K562 (cell line): ENCODE data around the gene PLEKHG4B. TPM values are rescaled to one million over a fixed set of nuclear protein-coding genes. Genes with fewer than 3 reads are reported as not detected.

ENCODE experiments used
- ATAC-seq: fragments of 200-7000 bp; cut with Tn5 transposase; 3 replicates; pipeline ENCODE4 v1.9.1; 2020; ENCODE audit warnings: moderate library complexity
- BruUV-seq: library from RNA; stranded (reverse); fragments of 400-500 nt; replicated peaks from 2 replicates; lab custom pipeline; 2021; lab: Mats Ljungman, UMichigan
- CTCF ChIA-PET: fragments of 300-600 bp; formaldehyde crosslinking; extraction: SDS; loops from one replicate; lab custom pipeline; 2021; ENCODE audit warnings: low intra/inter-chr PET ratio; lab: Yijun Ruan, JAX
- POLR2A ChIA-PET: fragments of 300-600, 350-650 bp; sonication (Branson Sonifier 250); formaldehyde crosslinking; extraction: SDS; loops from one replicate; lab custom pipeline; 2021; ENCODE audit warnings: antibody characterized with exemption, inconsistent platforms; lab: Yijun Ruan, JAX
- DNase-seq, 4 experiments: peaks; one replicate each; pipeline versions ENCODE4 v3.0.0 to v3.0.0-alpha.2; 2011 to 2018; ENCODE audit warnings: low spot score in 3 of 4, mixed read lengths in 3 of 4; ENCODE audit errors: extremely low read depth in 1 of 4
- FAIRE-seq: peaks from 2 replicates; lab custom pipeline; 2011; peaks lifted over from hg19 to GRCh38; lab: Jason Lieb, UNC
- H2AFZ ChIP-seq: 2 replicates; pipeline ENCODE4 v1.6.0; 2011; ENCODE audit warnings: low read depth, low read length, control low read depth, inconsistent platforms
- H3K27ac ChIP-seq: fragments of 200-600 bp; 3 replicates; pipeline ENCODE4 v1.8.0; 2011; ENCODE audit warnings: low read depth, mild to moderate bottlenecking, control low read depth, inconsistent platforms, low read length, moderate library complexity, mixed read lengths; ENCODE audit errors: extremely low read depth
- H3K27me3 ChIP-seq, 2 experiments: fragments of 300-600 bp in 1 of 2; 2 replicates in 1 of 2; 3 replicates in 1 of 2; pipeline versions ENCODE4 v1.6.0 to v1.8.0; 2011; ENCODE audit warnings: inconsistent platforms in 2 of 2, low read length in 2 of 2, mild to moderate bottlenecking in 1 of 2, mixed read lengths in 1 of 2, moderate library complexity in 1 of 2; ENCODE audit not compliant: control insufficient read depth in 2 of 2, insufficient read depth in 2 of 2
- H3K36me3 ChIP-seq: fragments of 300-600 bp; 3 replicates; pipeline ENCODE4 v1.8.0; 2011; ENCODE audit warnings: mild to moderate bottlenecking, low read length, inconsistent platforms; ENCODE audit not compliant: control insufficient read depth, insufficient read depth
- H3K4me1 ChIP-seq, 2 experiments: fragments of 200-600 bp in 1 of 2; replicated peaks in 1 of 2; 2 replicates in 1 of 2; 3 replicates in 1 of 2; pipeline versions ENCODE4 v1.5.1 to v1.8.0; 2011; ENCODE audit warnings: inconsistent platforms in 2 of 2, low read length in 2 of 2, mild to moderate bottlenecking in 1 of 2, mixed read lengths in 1 of 2, moderate library complexity in 1 of 2; ENCODE audit not compliant: control insufficient read depth in 2 of 2, insufficient read depth in 2 of 2
- H3K4me2 ChIP-seq: 2 replicates; pipeline ENCODE4 v1.6.1; 2011; ENCODE audit warnings: low read length, control low read depth, inconsistent platforms, mixed read lengths; ENCODE audit not compliant: insufficient read depth
- H3K4me3 ChIP-seq: fragments of 200-600 bp; sonication (generic), shearing (Covaris generic); 2 replicates; pipeline ENCODE4 v1.5.1; 2016; ENCODE audit warnings: control low read depth, inconsistent platforms
- H3K79me2 ChIP-seq: fragments of 200-600 bp; 3 replicates; pipeline ENCODE4 v1.8.0; 2011; ENCODE audit warnings: low read length, inconsistent platforms; ENCODE audit not compliant: control insufficient read depth, insufficient read depth
- H3K9ac ChIP-seq, 2 experiments: 2 replicates each; pipeline versions ENCODE4 v1.6.0 to v1.6.1; 2011; ENCODE audit warnings: low read depth in 2 of 2, low read length in 2 of 2, control low read depth in 1 of 2, inconsistent platforms in 1 of 2, mild to moderate bottlenecking in 1 of 2, mixed read lengths in 1 of 2; ENCODE audit not compliant: insufficient read depth in 1 of 2
- H3K9me1 ChIP-seq: one replicate; pipeline ENCODE4 v1.6.0; 2011; ENCODE audit warnings: inconsistent platforms, mild to moderate bottlenecking, low read length, moderate library complexity; ENCODE audit not compliant: control insufficient read depth, insufficient read depth
- H3K9me3 ChIP-seq: replicated peaks from 2 replicates; pipeline ENCODE4 v1.5.1; 2011; ENCODE audit warnings: low read depth, low read length, inconsistent platforms; ENCODE audit not compliant: control insufficient read depth, insufficient read depth
- H4K20me1 ChIP-seq: replicated peaks from 2 replicates; pipeline ENCODE4 v1.6.1; 2011; ENCODE audit warnings: low read length, inconsistent platforms, mixed read lengths; ENCODE audit not compliant: control insufficient read depth, insufficient read depth
- ARHGAP35 ChIP-seq: fragments of 450-650 bp; IDR thresholded peaks from 2 replicates; pipeline ENCODE4 v1.6.1; 2018; ENCODE audit not compliant: partially characterized antibody
- CREB1 ChIP-seq, 2 experiments: sonication (generic) in 1 of 2; formaldehyde crosslinking in 1 of 2; IDR thresholded peaks; 2 replicates each; pipeline versions ENCODE4 v1.6.1 to v1.8.0; 2012 to 2022; ENCODE audit warnings: inconsistent platforms in 1 of 2, mild to moderate bottlenecking in 1 of 2, missing genetic modification reagents in 1 of 2, moderate library complexity in 1 of 2
- EP400 ChIP-seq: fragments of 450-650 bp; IDR thresholded peaks from 2 replicates; pipeline ENCODE4 v1.6.1; 2017; ENCODE audit warnings: antibody characterized with exemption, mild to moderate bottlenecking, moderate library complexity
- FOXK1 ChIP-seq: sonication (generic); formaldehyde crosslinking; IDR thresholded peaks from 2 replicates; pipeline ENCODE4 v1.8.0; 2022; ENCODE audit warnings: missing genetic modification reagents, mild to moderate bottlenecking, borderline replicate concordance
- JUND ChIP-seq, 2 experiments: IDR thresholded peaks; 2 replicates in 1 of 2; 3 replicates in 1 of 2; pipeline ENCODE4 v1.6.1; 2011; ENCODE audit warnings: borderline replicate concordance in 2 of 2, low read depth in 2 of 2, low read length in 2 of 2, improper control_type of control experiment in 1 of 2, missing biosample characterization in 1 of 2, missing genetic modification characterization in 1 of 2, missing genetic modification reagents in 1 of 2
- PCBP2 ChIP-seq: fragments of 200-400 bp; formaldehyde crosslinking; IDR thresholded peaks from 2 replicates; pipeline ENCODE4 v1.6.1; 2018; ENCODE audit warnings: low read length, low read depth, mild to moderate bottlenecking, moderate library complexity; ENCODE audit not compliant: poor library complexity, severe bottlenecking
- PHF8 ChIP-seq: fragments of 200-600 bp; sonication (generic); IDR thresholded peaks from 2 replicates; pipeline ENCODE4 v1.6.1; 2012; ENCODE audit warnings: mixed run types, mild to moderate bottlenecking, inconsistent platforms, low read length, moderate library complexity, borderline replicate concordance
- RFX5 ChIP-seq: IDR thresholded peaks from 2 replicates; pipeline ENCODE4 v1.6.1; 2011; ENCODE audit warnings: low read depth, mild to moderate bottlenecking, improper control_type of control experiment, low read length
- SMARCE1 ChIP-seq: fragments of 450-650 bp; IDR thresholded peaks from 2 replicates; pipeline ENCODE4 v1.7.1; 2016; ENCODE audit warnings: mild to moderate bottlenecking
- SMC3 ChIP-seq: conservative IDR thresholded peaks from 2 replicates; pipeline ENCODE4 v1.6.1; 2011; ENCODE audit warnings: low read depth, low read length, improper control_type of control experiment; ENCODE audit not compliant: insufficient read depth
- SP2 ChIP-seq: IDR thresholded peaks from 2 replicates; pipeline ENCODE4 v1.6.1; 2011; ENCODE audit warnings: mild to moderate bottlenecking, low read depth, low read length, moderate library complexity; ENCODE audit not compliant: poor library complexity, severe bottlenecking; ENCODE audit errors: extremely low read depth
- ZNF212 ChIP-seq: fragments of 450-650 bp; formaldehyde crosslinking; IDR thresholded peaks from 2 replicates; pipeline ENCODE4 v1.4.0; 2020; ENCODE audit warnings: mild to moderate bottlenecking
- ZNF668 ChIP-seq: fragments of 250-450 bp; sonication (Bioruptor Pico); IDR thresholded peaks from 2 replicates; pipeline ENCODE4 v1.8.0; 2022; ENCODE audit warnings: mild to moderate bottlenecking, inconsistent platforms
- WGBS: fragments of 100-300 bp; shearing (Covaris generic); methylation state at CpG from one replicate; pipeline ENCODE4 v1.1.6; 2016; ENCODE audit warnings: low coverage, mixed read lengths; ENCODE audit not compliant: insufficient coverage; ENCODE audit errors: missing lambda C conversion rate; 5-methylcytosine and 5-hydroxymethylcytosine counted together
- in situ Hi-C: fragments of 300-500 bp; cut with MboI; formaldehyde crosslinking; loops from 4 replicates; pipeline ENCODE4 v1.15.0; 2018; ENCODE audit warnings: inconsistent platforms, mixed read lengths
- intact Hi-C: fragments of 100-400 bp; cut with micrococcal nuclease; formaldehyde crosslinking; loops from 2 replicates; pipeline ENCODE4 v1.14.2; 2022
- polyA plus RNA-seq, 8 experiments: library from polyadenylated mRNA; depleted of rRNA in 4 of 8; stranded (reverse) in 5 of 8; unstranded in 3 of 8; fragments of >200 nt; fragmentation: Nextera tagmentation in 2 of 8; fragmentation: Illumina TruSeq in 1 of 8; extraction: Ambion mirVana in 2 of 8; extraction: Trizol in 1 of 8; gene quantifications; 2 replicates each; pipeline versions ENCODE4 v1.2.1 to v1.2.3, GENCODE V29; 2011 to 2014; ENCODE audit warnings: inconsistent platforms in 1 of 8, missing spikeins in 1 of 8
- total RNA-seq, 7 experiments: library from RNA; depleted of rRNA in 6 of 7; stranded (reverse); fragments of >200 nt in 6 of 7; fragmentation: Illumina TruSeq in 2 of 7; extraction: Trizol in 2 of 7; gene quantifications; 2 replicates each; pipeline versions ENCODE4 v1.2.1 to v1.2.3, GENCODE V29; 2011 to 2021; ENCODE audit warnings: low replicate concordance in 1 of 7
- TF ChIP-seq, protein P1 (sequence below): fragments of 250-450 bp; sonication (Bioruptor Pico); IDR thresholded peaks from 2 replicates; pipeline ENCODE4 v1.4.0; 2020; ENCODE audit warnings: mild to moderate bottlenecking, moderate library complexity
- TF ChIP-seq, protein P2 (sequence below): sonication (generic); formaldehyde crosslinking; IDR thresholded peaks from 2 replicates; pipeline ENCODE4 v1.9.0; 2022; ENCODE audit warnings: mild to moderate bottlenecking, missing genetic modification reagents
- TF ChIP-seq, protein P3 (sequence below): sonication (generic); formaldehyde crosslinking; IDR thresholded peaks from 2 replicates; pipeline ENCODE4 v1.8.0; 2022; ENCODE audit warnings: missing genetic modification reagents, mild to moderate bottlenecking, borderline replicate concordance

Gene PLEKHG4B
- total and polyA plus RNA-seq, 9 of the 15 experiments (the other 6 are each of a cell fraction or from before 2014, with no cell fraction given) = 0.02 TPM; not detected in 8

DNA sequence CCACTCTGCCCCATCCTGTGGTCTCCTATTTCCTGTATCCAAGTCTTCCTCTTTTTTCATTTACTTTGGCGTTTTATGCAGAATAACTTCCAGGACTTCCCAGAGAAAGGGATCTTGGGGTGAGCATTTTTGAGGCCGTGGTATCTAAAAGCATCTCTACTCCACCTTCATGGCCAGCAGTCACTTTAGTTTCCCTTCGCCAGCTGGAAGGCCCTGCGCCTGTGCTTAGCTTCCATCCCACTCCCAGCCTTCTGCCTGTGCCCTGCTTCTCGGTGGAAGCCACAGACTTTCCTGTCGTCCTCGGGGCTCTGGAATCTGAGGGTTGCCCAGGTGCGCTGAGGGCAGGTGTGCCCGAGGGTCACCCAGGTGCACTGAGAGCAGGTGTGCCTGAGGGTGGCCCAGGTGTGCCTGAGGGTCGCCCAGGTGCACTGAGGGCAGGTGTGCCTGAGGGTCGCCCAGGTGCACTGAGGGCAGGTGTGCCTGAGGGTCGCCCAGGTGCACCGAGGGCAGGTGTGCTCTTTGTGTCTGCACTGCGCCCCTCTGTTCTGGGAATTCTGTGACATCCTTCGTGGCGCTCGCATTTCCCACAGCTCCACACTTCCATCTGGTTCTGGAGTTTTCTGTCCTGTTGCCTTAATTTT is 67.0 kb downstream of the PLEKHG4B start:
- DNase-seq = no peak
- H3K27me3 ChIP-seq = peaks cover 55 to 92% of the 10 kb centered on the region in 2 experiments
- BruUV-seq = no TSS peak

More for the DNA sequence above, 67.0 kb downstream of the PLEKHG4B start:
- in situ Hi-C loops (no loop called here), intact Hi-C loops (no loop called here)
- TF ChIP-seq, protein P1, sequence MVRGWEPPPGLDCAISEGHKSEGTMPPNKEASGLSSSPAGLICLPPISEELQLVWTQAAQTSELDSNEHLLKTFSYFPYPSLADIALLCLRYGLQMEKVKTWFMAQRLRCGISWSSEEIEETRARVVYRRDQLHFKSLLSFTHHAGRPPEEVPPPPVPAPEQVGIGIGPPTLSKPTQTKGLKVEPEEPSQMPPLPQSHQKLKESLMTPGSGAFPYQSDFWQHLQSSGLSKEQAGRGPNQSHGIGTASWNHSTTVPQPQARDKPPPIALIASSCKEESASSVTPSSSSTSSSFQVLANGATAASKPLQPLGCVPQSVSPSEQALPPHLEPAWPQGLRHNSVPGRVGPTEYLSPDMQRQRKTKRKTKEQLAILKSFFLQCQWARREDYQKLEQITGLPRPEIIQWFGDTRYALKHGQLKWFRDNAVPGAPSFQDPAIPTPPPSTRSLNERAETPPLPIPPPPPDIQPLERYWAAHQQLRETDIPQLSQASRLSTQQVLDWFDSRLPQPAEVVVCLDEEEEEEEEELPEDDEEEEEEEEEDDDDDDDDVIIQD = no peak
- no peak for TF ChIP-seq ZNF668 (CRISPR knock-in tag)
- TF ChIP-seq CREB1 (IDR thresholded peaks at IDR 0.05) = no peak
- no peak for TF ChIP-seq CREB1 (CRISPR knock-in tag; IDR thresholded peaks at IDR 0.05)
- TF ChIP-seq FOXK1 (CRISPR knock-in tag) = no peak
- TF ChIP-seq, protein P2, sequence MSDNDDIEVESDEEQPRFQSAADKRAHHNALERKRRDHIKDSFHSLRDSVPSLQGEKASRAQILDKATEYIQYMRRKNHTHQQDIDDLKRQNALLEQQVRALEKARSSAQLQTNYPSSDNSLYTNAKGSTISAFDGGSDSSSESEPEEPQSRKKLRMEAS = no peak
- no peak for TF ChIP-seq JUND (IDR thresholded peaks at IDR 0.05; ENCODE audit: borderline replicate concordance, low read depth, low read length)
- no peak for TF ChIP-seq JUND (tag; IDR thresholded peaks at IDR 0.05; ENCODE audit: borderline replicate concordance, low read depth, low read length)
- no peak for TF ChIP-seq SP2
- TF ChIP-seq ZNF212 = no peak
- no peak for TF ChIP-seq ARHGAP35
- no peak for TF ChIP-seq SMC3
- TF ChIP-seq, protein P3, sequence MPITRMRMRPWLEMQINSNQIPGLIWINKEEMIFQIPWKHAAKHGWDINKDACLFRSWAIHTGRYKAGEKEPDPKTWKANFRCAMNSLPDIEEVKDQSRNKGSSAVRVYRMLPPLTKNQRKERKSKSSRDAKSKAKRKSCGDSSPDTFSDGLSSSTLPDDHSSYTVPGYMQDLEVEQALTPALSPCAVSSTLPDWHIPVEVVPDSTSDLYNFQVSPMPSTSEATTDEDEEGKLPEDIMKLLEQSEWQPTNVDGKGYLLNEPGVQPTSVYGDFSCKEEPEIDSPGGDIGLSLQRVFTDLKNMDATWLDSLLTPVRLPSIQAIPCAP (CRISPR knock-in tag) = no peak
- TF ChIP-seq EP400 = no peak
- TF ChIP-seq SMARCE1 = no peak
- TF ChIP-seq RFX5 = no peak
- TF ChIP-seq PCBP2 = no peak
- no peak for TF ChIP-seq PHF8
- FAIRE-seq (no peak), ATAC-seq (no peak)
- ChIA-PET CTCF (no interaction called here), POLR2A (interaction anchor here (1.3 kb wide), 1 partner anchor 9 kb away, joined by 3 read pairs; no protein-coding TSS in a partner anchor)
- H3K79me2 ChIP-seq = no peaks in the 10 kb centered on the region
- no peak overlapping the region for H3K27ac ChIP-seq
- no peaks in the 10 kb centered on the region for H3K36me3 ChIP-seq
- H3K9me3 ChIP-seq = no peaks in the 10 kb centered on the region
- 0 out of 4 replicates have a peak overlapping the region, but pooled peaks of 1 of the 2 experiments have one; percentile 32 for H3K9ac ChIP-seq
- peaks cover 7% of the 10 kb centered on the region; the same call in 1 of the 2 replicates for H4K20me1 ChIP-seq
- no peaks in the 10 kb centered on the region for H3K9me1 ChIP-seq
- no peak overlapping the region for H3K4me2 ChIP-seq
- H3K4me1 ChIP-seq = peaks cover 0 to 7% of the 10 kb centered on the region in 2 experiments; a peak in 1 of 5 replicates
- no peak overlapping the region for H2AFZ ChIP-seq
- no peak overlapping the region for H3K4me3 ChIP-seq
- 2% methylated on average over 17 of the region's 17 CpGs for WGBS
